ENCODE results near the gene PAPOLG.

PAPOLG gene

DNA sequence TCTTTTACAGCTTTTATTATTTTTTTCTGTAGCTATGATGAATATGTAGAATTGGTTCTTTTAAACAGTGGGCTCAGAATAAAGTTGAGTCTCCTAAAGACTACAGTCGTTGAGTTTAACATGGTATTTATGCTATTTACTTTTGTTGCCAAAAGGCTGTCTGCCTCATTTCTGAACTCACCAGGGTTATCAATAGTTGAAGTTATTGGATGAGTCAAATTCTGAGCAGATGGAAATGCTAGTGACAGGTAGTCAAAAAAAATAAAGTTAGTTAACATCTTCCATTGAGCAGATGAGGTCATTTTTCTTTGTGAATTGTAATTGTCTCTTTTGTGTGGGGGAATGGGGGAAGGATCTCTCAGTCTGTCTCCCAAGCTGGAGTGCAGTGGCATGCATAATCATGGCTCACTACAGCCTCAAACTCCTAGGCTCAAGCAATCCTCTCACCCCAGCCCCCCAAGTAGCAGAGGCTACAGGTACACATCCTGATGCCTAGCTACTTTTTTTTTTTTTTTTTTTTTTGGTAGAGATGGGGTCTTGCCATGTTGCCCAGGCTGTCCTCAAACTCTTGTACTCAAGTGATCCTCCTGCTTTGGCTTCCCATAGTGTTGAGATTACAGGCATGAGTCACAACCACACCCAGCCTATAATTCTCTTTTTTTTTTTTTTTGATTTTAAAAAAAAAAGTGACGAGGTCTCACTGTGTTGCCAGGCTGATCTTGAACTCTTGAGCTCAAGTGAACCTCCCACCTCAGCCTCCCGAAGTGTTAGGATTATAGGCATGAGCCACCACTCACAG lies 8.9 kb downstream of the PAPOLG start:
- in situ Hi-C loops (cut with MboI; ENCODE audit: low pct_unique_long_range_greater_than_20kb, low sequenced_read_pairs, unreplicated experiment): no loop called here
- TF ChIP-seq CTCF (IDR thresholded peaks at IDR 0.05; ENCODE audit: extremely low read depth, insufficient read depth, missing control alignments): no peak

DNA sequence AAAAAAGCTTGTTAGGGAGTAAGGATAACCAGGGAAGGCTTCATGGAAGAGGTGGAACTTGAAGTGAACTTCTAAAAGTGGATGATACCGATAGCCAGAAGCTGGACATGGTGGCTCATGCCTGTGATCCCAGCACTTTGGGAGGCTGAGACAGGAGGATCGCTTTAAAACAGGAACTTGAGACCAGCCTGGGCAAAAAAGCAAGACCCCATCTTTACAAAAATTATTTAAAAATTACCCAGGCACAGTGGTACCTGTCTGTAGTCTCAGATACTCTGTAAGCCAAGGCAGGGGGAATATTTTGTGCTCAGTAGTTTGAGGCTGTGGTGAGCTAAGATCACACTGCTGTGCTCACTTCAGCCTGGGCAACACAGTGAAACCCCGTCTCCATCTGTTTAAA lies 10.2 kb downstream of the PAPOLG start:
- TF ChIP-seq CTCF (IDR thresholded peaks at IDR 0.05; ENCODE audit: extremely low read depth, insufficient read depth, missing control alignments): no peak
- DNase-seq (ENCODE audit: low spot score): no peak
- in situ Hi-C loops (cut with MboI; ENCODE audit: low pct_unique_long_range_greater_than_20kb, low sequenced_read_pairs, unreplicated experiment): no loop called here

More for the DNA sequence above, 8.9 kb downstream of the PAPOLG start:
- DNase-seq (ENCODE audit: low spot score): no peak

- TF ChIP-seq CTCF (IDR thresholded peaks at IDR 0.05; ENCODE audit: extremely low read depth, insufficient read depth, missing control alignments): no peak
These were observed 15.4 kb downstream of the PAPOLG start for GRCh38 chr2:60771508-60771907.

DNA sequence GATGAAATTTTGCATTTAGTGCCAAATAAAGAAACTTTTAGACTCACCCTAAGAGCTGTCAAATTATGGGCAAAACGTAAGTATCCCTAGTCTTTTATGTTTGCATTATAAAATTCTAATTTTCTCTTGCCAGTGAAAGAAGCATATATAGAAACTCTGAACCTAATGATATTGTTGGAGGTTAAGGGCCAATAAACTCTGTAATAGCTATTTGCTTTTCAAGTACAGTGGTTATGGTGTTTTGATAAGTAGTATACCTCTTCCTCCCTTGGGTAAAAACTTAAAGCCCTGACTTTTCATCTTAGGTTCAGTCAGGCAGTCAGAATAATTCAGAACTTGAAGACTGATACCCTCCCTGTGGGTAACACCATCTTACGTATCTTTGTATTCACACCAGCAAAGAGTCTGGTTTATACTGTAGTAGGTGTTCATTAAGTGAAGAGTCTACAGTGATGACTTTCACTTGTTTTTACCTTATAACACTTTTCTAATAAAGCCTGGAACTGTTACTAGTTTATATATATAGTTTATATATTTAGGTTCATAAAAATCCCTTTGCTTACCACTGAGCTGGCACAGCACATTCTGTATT lies 19.1 kb downstream of the PAPOLG start:
- in situ Hi-C loops (cut with MboI; ENCODE audit: low pct_unique_long_range_greater_than_20kb, low sequenced_read_pairs, unreplicated experiment): no loop called here
- no peak for TF ChIP-seq CTCF (IDR thresholded peaks at IDR 0.05; ENCODE audit: extremely low read depth, insufficient read depth, missing control alignments)
- no peak for DNase-seq (ENCODE audit: low spot score)

More at GRCh38 chr2:60771508-60771907, 15.4 kb downstream of the PAPOLG start:
- in situ Hi-C loops (cut with MboI; ENCODE audit: low pct_unique_long_range_greater_than_20kb, low sequenced_read_pairs, unreplicated experiment): no loop called here
- no peak for DNase-seq (ENCODE audit: low spot score)

GRCh38 chr2:60778352-60778751 lies 22.3 kb downstream of the PAPOLG start:
- no peak for TF ChIP-seq CTCF (IDR thresholded peaks at IDR 0.05; ENCODE audit: extremely low read depth, insufficient read depth, missing control alignments)
- DNase-seq (ENCODE audit: low spot score): no peak
- in situ Hi-C loops (cut with MboI; ENCODE audit: low pct_unique_long_range_greater_than_20kb, low sequenced_read_pairs, unreplicated experiment): no loop called here

- TF ChIP-seq CTCF (IDR thresholded peaks at IDR 0.05; ENCODE audit: extremely low read depth, insufficient read depth, missing control alignments): no peak
- in situ Hi-C loops (cut with MboI; ENCODE audit: low pct_unique_long_range_greater_than_20kb, low sequenced_read_pairs, unreplicated experiment): no loop called here
- no peak for DNase-seq (ENCODE audit: low spot score)
These were observed 23.4 kb downstream of the PAPOLG start for GRCh38 chr2:60779426-60779825.
